T-helper 1 cell treated with Interleukin-12 subunit alpha and Interleukin-12 subunit beta and Interleukin-4 antibody, amounts not matched to agents 30 μg/mL and 1 μg/mL, for 36 hours (primary cell): ENCODE data around the gene SKOR2.
A peak's percentile ranks its signal among the peaks of the same experiment; 100 is the strongest.
"Not testable (repeated sequence)": the region's sequence is repeated elsewhere in the genome, so short reads cannot be mapped to it uniquely, and the experiment has no call there.

Experiments used
- H3K27ac Mint-ChIP-seq: one replicate; pipeline ENCODE4 v1.8.0; 2021; ENCODE audit warnings: mild to moderate bottlenecking, mixed read lengths
- H3K27me3 Mint-ChIP-seq: one replicate; pipeline ENCODE4 v1.8.0; 2021; ENCODE audit warnings: low read depth, mixed read lengths
- H3K36me3 Mint-ChIP-seq: one replicate; pipeline ENCODE4 v1.8.0; 2021; ENCODE audit warnings: low read depth, mixed read lengths
- H3K4me1 Mint-ChIP-seq: one replicate; pipeline ENCODE4 v1.8.0; 2021; ENCODE audit warnings: low read depth, mixed read lengths
- H3K4me3 Mint-ChIP-seq: one replicate; pipeline ENCODE4 v1.8.0; 2021; ENCODE audit warnings: mild to moderate bottlenecking, moderate library complexity, mixed read lengths
- H3K9me3 Mint-ChIP-seq: one replicate; pipeline ENCODE4 v1.8.0; 2021; ENCODE audit warnings: mixed read lengths

The SKOR2 gene

DNA sequence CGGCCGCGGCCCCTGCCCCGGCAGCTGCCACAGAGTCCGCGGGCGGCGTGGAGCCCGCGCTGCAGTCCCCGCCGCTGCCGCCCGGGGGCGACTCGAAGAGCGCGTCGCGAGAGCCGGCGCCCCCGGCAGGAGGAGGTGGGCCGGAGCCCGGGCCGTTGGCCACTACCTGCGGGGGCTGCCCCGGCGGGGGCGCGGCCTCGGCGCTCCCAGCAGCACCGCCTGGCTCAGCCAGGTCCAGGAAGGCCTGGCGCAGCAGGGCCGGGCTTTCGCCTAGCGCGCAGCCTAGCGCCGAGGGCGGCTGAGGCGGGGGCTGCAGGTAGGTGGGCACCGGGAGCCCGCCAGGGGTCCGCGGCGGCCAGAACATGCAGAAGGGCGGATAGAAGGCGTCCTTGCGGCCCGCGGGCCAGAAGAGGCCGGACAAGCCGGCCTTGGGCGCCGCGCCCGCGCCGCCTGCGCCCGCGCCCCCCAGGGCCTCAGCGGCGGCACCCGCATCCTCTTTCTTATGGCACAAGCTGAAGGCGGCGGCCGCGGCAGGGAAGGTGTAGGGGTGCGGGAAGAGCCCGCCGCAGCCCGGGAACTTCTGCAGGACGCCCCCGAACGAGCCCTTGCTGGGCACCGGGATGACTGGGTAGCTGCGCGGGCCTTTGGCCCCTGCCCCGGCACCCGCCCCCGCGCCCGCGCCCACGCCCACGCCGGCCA lies 3.9 kb downstream of the SKOR2 start:
- Mint-ChIP-seq H3K4me3 (no peak overlapping the region), H3K4me1 (peaks cover 3% of the 10 kb centered on the region), H3K36me3 (peaks cover 7% of the 10 kb centered on the region), H3K27ac (no peak overlapping the region), H3K27me3 (peaks cover 74% of the 10 kb centered on the region), H3K9me3 (no peaks in the 10 kb centered on the region)

DNA sequence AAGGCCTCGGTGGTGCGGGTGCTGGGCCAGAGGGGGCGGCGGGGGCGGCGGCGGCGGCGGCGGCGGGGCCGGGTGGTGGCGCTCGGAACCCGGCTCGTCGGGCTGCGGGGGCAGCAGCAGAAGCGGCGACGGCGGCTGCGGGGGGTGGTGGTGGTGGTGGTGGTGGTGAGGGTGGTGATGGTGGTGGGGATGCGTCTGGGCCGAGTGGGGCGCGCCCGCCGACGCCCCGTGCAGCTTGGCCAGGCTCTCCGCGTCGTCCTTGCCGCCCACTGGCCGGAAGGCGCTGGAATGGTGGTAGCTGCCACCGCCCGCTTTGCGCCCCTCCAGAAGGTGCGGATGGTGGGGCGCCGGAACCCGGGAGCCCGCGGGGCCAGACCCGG lies 4.4 kb downstream of the SKOR2 start:
- Mint-ChIP-seq H3K4me1 (peaks cover 3% of the 10 kb centered on the region), H3K27ac (no peak overlapping the region), H3K9me3 (no peaks in the 10 kb centered on the region), H3K27me3 (peaks cover 71% of the 10 kb centered on the region), H3K36me3 (peaks cover 7% of the 10 kb centered on the region), H3K4me3 (no peak overlapping the region)

- peak overlapping the region; percentile 84 for H3K27ac Mint-ChIP-seq
- H3K4me1 Mint-ChIP-seq = peaks cover 3% of the 10 kb centered on the region
- peaks cover 69% of the 10 kb centered on the region for H3K27me3 Mint-ChIP-seq
- peaks cover 7% of the 10 kb centered on the region for H3K36me3 Mint-ChIP-seq
- H3K4me3 Mint-ChIP-seq = no peak overlapping the region
- H3K9me3 Mint-ChIP-seq = no peaks in the 10 kb centered on the region
Measured at GRCh38 chr18:47246027-47246971, 5.2 kb downstream of the SKOR2 start.

DNA sequence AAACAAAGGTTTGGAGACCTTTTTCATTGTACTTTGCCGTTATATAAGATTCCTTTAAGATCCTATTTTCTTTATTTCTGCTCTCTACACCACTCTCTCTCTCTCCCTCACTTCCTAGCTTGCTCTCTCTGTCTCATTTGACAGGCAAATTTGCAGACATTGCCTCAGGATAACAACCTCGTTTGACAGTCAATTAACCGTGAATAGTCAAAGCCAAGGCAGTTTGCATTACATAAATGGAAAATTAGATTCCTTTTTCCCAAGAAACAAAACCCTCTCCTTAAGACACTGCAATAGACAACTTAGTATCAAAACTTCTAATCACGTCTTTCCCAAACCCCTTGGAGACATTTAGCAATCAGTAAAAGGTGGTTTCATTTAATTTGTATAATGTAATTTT lies 7.4 kb downstream of the SKOR2 start:
- Mint-ChIP-seq H3K27me3 (peaks cover 67% of the 10 kb centered on the region), H3K27ac (no peak overlapping the region), H3K4me1 (peaks cover 3% of the 10 kb centered on the region), H3K4me3 (no peak overlapping the region), H3K36me3 (peaks cover 5% of the 10 kb centered on the region), H3K9me3 (no peaks in the 10 kb centered on the region)

- Mint-ChIP-seq H3K4me1 (no peaks in the 10 kb centered on the region), H3K27ac (no peak overlapping the region), H3K9me3 (no peaks in the 10 kb centered on the region), H3K27me3 (peaks cover 40% of the 10 kb centered on the region), H3K36me3 (no peaks in the 10 kb centered on the region), H3K4me3 (no peak overlapping the region)
Measured at GRCh38 chr18:47235096-47235495, 16.4 kb downstream of the SKOR2 start.

DNA sequence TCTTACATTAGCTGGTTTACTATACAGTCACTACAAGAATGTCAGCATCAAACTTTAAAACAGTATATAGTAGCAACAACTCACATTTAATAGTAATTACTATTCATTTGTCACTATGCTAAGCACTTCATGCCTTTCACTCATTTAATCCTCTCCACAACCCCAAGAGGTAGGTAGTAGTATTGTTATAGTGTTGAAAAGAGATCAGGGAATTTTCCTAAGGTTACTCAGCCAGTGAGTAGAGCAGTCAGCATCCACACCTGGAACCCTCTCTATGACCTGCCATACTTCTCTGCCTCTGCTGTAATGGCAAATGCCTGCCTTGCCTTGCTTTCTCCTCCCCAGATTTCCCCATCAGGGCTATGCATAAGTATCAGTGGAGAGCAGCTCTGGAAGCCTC lies 24.8 kb downstream of the SKOR2 start:
- Mint-ChIP-seq H3K4me3 (no peak overlapping the region), H3K27ac (no peak overlapping the region), H3K36me3 (no peaks in the 10 kb centered on the region), H3K4me1 (no peaks in the 10 kb centered on the region), H3K27me3 (peaks cover 36% of the 10 kb centered on the region), H3K9me3 (no peaks in the 10 kb centered on the region)

- Mint-ChIP-seq H3K4me3 (no peak overlapping the region), H3K4me1 (no peaks in the 10 kb centered on the region), H3K9me3 (no peaks in the 10 kb centered on the region), H3K36me3 (no peaks in the 10 kb centered on the region), H3K27me3 (peaks cover 47% of the 10 kb centered on the region), H3K27ac (no peak overlapping the region)
Measured at GRCh38 chr18:47215554-47216138, 35.8 kb downstream of the SKOR2 start.

GRCh38 chr18:47209171-47209570 lies 42.3 kb downstream of the SKOR2 start:
- Mint-ChIP-seq H3K27me3 (peaks cover 55% of the 10 kb centered on the region), H3K36me3 (no peaks in the 10 kb centered on the region), H3K9me3 (no peaks in the 10 kb centered on the region), H3K27ac (no peak overlapping the region), H3K4me3 (no peak overlapping the region), H3K4me1 (no peaks in the 10 kb centered on the region)

DNA sequence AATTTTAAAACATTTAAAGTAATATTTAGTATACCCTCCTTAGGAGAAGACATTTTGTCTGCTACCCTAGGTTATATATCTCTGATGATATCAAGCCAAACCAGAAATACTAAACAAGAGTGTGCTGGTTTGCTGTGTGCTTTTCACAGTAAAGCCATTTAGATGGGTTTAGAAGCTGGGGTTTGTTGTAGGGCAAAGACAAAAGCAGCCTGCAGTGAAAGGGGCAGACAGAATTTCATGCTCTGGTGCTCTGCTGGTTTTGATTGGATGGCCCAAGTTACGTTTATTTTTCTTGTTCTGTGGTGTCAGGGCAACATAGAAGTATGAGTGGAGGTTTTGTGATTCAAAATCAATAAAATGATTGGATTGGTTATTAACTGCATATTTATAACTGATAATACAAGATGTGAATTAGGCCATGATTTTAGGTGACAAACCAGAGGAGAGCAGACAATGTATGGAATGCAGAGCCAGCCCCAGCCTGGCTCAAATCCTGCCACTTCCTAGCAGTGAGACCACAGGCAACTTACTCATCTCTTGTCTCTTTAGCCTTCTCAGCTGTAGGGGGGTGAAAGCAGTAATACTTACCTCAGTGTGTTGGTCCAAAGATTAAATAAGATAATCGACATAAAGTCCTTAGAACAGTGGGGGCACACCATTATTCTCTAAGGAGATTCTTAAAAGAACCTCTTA lies 44.4 kb downstream of the SKOR2 start:
- H3K9me3 Mint-ChIP-seq = no peaks in the 10 kb centered on the region
- no peaks in the 10 kb centered on the region for H3K36me3 Mint-ChIP-seq
- H3K27me3 Mint-ChIP-seq = peaks cover 45% of the 10 kb centered on the region
- H3K4me3 Mint-ChIP-seq = no peak overlapping the region
- H3K27ac Mint-ChIP-seq = no peak overlapping the region
- H3K4me1 Mint-ChIP-seq = no peaks in the 10 kb centered on the region

DNA sequence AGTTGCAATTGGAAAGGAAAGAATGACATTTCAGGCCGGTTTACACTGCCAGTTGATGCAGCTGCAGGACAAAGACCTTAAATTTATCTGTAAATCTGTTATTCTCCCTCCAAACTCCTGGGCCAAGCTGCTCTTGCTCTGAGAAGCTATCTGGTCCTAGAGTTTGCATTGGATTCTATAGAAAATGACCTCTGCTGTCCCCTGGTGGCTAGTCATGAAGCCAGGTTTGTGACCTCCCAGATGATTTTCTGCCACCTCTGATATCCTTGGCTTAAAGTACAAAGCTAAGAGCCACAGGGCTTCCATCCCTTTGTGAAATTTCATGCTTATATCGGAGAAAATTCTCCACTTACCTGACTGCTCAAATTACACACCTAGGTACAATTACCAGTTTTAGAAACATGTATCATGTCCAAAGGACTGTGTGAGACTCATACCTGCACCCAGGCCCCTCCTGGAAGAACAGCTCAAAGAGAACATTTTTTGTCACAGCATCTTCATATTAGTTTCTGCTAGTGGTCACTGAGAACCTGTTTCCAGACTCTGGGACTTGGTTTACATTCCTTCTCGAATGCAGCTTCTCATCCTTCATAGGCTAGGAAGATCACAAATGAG lies 46.4 kb downstream of the SKOR2 start:
- Mint-ChIP-seq H3K27me3 (peaks cover 43% of the 10 kb centered on the region), H3K27ac (no peak overlapping the region)

DNA sequence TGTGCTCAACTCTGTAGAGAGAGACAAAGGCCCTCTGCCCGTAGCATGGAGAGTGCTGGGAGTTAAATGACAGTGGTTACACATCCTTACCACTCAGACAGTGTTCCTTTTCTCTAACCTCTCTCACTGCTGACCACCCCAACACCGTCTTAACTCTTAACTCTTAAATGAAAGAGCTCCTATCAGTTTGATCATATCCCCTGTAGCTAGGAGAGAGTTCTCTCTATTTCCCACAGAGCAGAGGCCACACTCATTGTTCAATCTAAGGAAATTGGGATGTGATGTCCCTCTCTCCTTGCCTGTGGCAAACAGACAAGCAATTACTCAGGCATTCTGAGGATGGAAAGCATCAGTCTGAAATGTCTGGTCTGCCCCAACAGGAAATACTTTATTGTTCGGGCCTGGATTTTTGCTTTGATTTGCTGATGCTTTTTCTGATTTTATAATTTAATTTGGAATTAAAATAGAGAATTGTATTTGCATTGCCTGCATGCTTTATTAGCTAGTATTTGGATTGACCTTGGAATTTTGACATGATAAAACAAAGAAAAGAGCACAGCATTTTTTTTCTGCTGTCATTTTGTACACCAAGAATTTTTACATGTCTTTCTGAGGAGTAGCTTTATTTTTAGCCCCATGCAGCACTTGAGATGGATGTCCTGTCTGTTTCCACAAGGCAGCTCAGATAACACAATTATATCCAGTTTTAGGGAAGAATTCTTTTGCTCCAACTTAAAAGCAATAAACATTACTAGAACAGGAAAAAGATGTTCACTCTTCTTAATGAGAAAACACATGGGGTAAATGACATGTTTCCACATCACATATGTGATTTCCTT lies 47.6 kb downstream of the SKOR2 start:
- H3K4me1 Mint-ChIP-seq = no peaks in the 10 kb centered on the region
- H3K36me3 Mint-ChIP-seq = no peaks in the 10 kb centered on the region
- H3K9me3 Mint-ChIP-seq = no peaks in the 10 kb centered on the region
- no peak overlapping the region for H3K4me3 Mint-ChIP-seq
- peaks cover 42% of the 10 kb centered on the region for H3K27me3 Mint-ChIP-seq
- no peak overlapping the region for H3K27ac Mint-ChIP-seq

More for the DNA sequence above, 46.4 kb downstream of the SKOR2 start:
- H3K4me3 Mint-ChIP-seq = no peak overlapping the region
- no peaks in the 10 kb centered on the region for H3K4me1 Mint-ChIP-seq
- no peaks in the 10 kb centered on the region for H3K36me3 Mint-ChIP-seq
- H3K9me3 Mint-ChIP-seq = no peaks in the 10 kb centered on the region

GRCh38 chr18:47195961-47196360 lies 55.5 kb downstream of the SKOR2 start:
- not testable (repeated sequence) for H3K4me1 Mint-ChIP-seq, H3K36me3 Mint-ChIP-seq, H3K27ac Mint-ChIP-seq, H3K9me3 Mint-ChIP-seq, H3K4me3 Mint-ChIP-seq
- H3K27me3 Mint-ChIP-seq = peaks cover 47% of the 10 kb centered on the region

- Mint-ChIP-seq H3K9me3 (no peaks in the 10 kb centered on the region), H3K27me3 (peaks cover 23% of the 10 kb centered on the region), H3K36me3 (no peaks in the 10 kb centered on the region), H3K4me3 (no peak overlapping the region), H3K4me1 (no peaks in the 10 kb centered on the region), H3K27ac (no peak overlapping the region)
Measured at GRCh38 chr18:47191961-47192360, 59.5 kb downstream of the SKOR2 start.
